Measurements from ENCODE around the gene TMEM132D.
A peak's percentile ranks its signal among the peaks of the same experiment; 100 is the strongest.

TMEM132D gene

DNA sequence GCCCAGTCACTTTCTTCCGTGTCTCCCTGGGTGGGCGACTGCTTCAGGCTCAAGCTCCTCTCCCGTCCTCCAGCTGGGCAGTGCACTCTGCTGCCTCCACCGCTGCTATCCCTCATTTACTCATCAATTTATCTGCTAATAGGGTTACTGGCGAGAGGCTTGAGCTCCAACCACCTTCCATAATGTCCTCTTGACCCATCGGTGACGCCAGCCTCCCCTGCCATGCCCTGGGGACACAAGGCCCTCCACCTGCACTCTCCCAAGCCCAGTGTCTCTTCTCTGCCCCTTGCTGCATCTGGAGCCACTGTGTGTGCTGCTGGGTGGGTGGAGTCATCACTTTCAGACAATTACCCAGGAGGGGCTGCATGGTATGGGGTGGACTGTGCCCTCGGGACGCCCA lies 78.5 kb downstream of the TMEM132D start:
- no peak for DNase-seq

DNA sequence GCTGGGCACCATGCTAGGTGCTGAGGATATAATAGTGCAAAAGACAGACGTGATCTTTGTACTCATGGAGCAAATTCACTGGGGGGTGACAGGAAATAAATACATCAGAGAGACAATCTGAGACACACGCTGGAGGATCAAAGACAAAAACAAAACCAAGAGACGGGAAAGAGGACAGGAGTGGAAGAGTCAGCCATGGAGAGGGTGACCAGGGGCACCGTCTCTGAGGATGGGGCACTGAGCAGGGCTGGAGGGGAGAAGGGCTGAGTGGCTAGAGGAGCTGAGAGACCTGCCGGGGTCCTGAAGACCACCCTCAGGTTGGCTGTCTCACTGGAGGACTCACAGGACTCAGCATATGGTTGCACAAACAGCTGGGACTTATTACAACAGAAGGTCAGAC lies 81.9 kb downstream of the TMEM132D start:
- no peak for DNase-seq

DNA sequence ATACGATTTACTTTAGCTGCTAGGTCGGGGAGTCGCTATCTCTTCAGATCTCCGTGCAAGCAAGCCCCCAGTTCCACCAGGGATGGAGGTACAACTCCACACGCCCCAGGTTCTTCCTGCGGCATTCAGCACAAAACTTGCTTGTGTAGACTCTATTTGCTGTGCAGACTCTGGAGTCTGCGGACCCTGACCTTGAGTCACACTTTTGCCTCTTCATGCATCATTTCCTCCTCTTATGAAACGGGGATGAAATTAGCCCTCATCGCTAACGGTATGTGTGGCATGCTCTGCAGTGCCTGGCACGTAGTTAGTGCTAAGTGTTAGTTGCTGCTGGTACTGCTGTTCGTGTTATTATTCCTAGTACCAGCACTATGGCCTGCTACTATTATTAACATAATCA lies 84.4 kb downstream of the TMEM132D start:
- no peak for DNase-seq

DNA sequence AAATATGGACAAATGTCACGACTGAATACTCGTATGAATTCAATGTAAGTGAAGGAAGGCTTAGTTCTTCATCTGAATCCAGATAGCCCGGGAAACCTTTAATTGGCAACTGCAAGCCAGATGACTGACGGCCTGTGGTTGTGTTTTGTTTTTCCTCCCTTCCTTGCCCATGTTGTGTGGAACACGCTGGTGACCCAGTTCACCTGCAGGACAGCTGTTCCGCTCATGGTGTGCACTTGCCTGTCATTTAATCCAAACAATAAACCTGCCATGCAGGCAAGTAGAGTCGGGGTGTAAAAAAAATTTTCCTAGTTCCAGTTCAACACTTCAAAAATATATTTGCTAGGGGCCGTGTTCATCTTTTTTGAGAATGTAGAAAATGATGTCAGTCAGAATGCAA lies 88.0 kb downstream of the TMEM132D start:
- no peak for DNase-seq

DNA sequence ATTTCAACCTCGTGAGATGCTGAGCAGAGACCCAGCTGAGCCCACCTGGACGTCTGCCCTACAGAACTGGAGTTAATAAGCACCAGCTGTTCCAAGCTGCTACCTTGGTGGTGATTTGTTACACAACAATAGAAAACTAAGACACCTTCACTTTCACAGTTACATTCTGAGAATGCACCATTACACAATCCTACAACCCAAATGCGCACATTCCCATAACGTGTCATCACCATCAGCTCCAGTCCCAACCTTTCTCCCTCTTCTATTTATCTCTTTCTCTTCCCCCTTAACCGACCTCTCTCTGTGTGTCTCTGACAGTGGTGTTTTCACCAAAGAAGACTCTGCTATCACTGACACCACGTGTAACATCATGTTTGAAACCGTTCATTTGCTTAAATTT lies 91.9 kb downstream of the TMEM132D start:
- no peak for DNase-seq

DNA sequence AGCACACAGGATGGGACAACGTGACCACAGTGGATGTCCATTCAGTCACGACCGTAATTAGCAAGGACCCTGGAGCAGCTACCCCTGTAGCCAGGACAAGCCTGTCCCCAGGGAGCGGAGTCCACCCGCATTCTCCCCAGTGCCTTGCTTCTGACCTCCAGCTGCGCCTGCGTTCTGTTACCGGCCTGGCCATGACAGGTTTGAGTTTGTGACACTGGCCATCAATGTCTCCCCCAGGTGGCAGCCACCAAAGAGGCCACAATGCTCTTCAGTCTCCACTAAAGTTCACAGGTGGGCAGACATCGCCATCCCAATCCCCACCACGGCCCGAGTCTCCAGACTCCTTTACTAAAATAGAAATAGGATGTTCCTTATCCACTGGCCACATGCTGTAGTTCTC lies 96.7 kb downstream of the TMEM132D start:
- no peak for DNase-seq

DNA sequence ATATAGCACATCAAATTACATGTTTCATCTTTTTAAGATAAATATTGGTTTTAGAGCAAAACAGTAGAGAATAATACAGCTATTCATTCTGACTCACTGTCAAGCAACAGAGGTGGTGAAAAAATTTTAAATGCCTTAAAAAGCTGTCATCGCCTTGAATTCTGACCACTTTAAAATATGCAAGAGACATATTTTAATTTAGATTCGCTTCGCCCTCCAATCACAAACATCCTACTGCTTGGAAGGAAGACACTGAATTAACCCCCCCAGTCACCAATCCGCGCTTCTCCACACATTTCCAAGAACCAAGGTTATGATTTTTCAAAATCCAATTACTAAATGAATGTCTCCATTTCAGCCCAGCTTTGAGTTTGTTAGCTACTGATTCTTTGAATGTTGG lies 112.4 kb downstream of the TMEM132D start:
- no peak for DNase-seq

DNA sequence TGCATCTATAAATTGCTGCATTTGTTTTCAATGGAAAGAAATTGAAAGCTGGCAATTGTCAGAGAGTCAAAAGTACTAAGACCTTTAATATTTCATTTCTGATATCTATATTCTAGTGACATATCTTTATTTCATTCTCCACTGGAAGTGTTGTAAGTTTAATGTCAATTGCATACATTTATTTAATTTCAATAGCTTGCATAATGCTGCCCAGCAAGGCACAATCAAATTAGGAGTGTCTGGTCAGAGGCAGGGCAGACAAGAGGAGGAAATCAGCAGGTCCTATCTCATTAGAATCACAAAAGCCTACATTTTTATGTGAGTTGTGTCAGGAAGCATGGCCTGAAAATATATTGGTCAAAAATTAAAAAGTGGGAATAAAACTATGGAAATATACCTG lies 112.9 kb downstream of the TMEM132D start:
- no peak for DNase-seq

DNA sequence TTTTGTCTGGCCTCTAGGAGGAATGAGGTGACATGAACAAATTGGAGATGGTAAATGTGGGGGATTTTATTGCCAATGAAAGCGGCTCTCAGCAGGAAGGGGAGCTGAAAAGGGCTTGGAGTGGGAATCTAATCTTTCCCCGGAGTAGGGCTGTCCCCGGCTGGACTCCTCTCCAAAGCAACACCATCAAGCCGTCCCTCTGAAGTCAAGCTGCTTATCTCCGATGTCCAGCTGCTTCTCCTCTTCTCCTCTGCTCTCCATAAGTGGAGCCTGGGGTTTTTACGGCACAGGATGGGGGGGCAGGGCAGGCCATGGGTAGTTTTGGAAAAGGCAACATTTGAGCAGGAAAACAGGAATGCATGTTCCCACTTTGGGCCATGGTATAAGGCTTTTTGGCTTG lies 113.5 kb downstream of the TMEM132D start:
- DNase-seq = no peak

DNA sequence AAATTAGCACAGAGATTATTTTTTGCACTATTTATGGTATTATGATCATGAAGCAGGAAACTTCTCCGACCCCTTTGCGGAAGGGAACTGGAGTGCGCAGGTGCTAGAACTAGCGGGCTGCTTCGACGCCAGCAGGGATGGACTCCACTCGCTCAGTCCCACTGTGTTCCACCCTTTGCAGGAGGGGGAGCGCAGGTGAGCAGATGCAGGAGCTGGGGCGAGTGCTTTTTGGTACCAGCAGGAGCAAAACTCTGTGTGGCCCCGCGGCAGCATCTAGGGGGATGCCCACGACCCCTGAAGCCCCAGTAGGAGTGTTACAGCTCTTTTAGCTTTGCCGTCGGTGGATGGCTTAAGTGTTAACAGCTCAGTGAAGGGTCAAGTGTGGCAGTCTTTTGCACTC lies 113.9 kb downstream of the TMEM132D start:
- DNase-seq = no peak

DNA sequence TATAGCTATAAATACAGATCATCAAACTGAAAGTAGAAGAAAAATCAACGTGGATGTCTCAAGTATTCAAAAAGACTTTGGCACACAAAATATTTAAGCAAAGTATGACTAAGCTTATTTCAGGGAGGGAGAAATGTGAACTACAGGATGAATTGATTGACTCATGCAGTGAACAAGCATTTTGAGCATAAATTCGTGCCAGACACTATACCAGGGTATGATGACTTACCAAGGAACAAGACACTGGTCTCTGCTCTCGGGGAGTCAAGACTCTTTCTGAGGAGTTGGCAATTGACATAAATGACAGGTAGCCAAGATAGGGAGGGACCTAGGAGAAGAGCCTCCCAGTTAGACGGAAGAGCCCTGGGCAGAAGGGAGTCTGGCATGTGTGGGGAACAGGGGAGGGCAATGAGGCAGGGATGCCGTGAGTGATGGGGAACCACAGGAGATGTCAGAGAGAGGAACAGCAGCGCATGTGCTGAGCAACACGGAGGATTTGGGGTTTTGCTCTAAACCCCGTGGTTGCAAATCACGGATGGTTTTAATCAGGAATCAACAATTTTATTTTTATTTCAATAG lies 115.2 kb downstream of the TMEM132D start:
- no peak for DNase-seq

DNA sequence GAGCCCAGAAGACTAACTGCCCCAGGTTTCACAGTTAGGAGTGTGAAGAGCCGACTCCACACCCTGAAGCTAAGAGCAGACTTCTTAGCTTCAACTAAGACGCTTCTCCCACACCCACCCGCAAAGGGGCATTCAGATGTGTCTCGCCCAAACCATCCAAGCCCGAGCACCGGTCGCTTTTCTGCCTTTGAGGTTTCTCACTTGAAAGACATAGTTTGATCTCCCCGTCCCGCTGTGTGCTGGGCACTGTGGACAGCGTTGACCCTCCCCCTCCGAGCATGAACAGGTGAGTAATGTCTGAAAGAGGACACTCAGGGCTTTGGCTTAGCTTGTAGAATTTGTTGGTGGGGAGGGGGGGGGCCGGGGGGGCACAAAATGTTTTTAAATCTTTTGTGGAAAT lies 123.8 kb downstream of the TMEM132D start:
- no peak for DNase-seq

DNA sequence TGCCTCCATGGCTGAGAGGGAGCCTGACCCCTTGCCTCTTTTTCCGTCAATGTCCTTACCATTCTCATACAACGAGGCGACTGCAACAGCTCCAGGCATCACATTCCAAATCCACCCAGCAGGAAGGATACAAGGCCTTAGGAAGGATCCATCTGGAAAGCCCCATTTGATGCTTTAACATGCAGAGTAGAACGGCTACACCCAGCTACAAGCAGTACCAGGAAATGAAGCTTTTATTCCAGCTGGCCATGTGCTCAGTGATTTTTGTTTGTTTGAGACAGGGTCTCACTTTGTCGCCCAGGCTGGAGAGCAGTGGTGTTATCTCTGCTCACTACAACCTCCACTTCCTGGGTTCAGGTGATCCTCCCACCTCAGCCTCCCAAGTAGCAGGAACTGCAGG lies 124.8 kb downstream of the TMEM132D start:
- no peak for DNase-seq

DNA sequence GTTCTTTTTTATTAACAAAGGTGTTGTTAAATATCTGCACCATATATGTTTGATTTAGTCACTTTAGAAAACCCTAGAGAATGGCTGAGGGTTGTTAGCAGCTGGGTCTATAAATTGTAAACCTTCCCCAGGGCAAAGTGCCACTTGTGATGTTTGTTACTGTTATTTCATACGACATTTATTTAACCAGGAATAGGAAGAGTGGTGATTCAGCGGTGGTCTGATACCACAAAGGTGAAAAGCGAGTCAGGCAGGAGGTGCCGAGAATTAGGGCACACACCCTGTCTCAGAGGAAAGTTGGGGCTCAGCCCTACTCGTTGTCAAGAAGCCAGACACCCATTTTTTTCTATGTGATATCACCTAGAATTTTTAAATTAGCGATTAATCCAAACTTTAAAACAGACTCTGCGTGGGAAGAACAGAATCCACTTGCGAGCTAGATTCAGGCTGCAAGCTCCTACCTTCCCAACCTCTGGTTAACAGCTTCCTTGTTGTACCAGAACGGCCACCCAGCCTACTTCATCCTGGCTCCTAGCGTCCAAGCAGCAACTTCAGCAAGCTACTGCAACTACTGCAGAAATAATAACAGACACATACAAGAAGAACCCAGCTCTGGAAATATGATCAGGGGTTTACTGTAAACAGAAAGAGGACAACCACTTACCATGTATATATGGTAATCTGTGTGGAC lies 126.7 kb downstream of the TMEM132D start:
- DNase-seq = peak in 1 of 2 experiments; percentile 14

DNA sequence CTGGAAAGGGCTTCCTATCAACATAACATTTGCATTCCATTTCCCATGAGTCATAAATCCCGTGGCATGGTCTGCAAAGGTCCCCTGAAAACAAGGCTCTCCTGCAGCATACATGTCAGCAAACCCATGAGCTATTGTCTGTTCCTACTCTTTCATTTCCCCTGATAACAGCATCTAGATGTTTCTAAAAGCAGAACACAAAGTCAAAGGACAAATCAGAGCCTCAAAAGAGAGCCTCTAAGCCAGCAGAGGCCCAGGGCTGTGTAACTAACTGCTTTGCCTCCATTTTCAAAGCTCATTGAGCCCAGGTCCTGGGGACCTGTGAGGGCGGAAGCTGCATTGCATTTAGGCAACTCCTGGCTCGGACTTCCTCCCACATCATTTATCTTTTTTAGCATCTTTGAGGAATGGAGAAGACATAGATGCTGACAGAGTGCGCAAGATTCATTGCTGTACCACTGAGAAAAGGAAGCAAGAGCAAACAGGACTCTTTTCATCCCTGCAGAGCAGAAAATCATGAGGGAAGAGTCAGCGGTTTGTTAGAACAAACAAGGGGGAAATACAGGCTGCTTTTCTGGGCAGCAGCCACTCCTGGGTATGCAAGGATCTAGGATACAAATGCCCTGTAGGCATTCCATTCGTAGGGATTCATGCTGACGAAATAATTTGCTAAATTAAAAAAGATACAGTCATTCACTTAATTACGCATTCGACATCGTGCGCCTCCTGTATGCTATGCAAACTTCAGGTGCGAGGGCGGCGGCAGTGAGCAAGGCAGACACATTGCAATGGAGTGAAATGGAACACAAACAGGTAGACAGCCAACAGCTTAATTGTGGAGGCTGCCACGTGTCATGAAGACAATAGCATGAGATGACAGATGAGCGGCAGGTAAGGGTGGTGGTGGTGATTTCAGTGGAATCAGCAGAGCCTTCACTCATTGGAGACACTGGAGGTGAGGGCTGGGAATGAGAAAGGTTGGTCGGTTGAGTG lies 131.0 kb downstream of the TMEM132D start:
- DNase-seq = no peak

DNA sequence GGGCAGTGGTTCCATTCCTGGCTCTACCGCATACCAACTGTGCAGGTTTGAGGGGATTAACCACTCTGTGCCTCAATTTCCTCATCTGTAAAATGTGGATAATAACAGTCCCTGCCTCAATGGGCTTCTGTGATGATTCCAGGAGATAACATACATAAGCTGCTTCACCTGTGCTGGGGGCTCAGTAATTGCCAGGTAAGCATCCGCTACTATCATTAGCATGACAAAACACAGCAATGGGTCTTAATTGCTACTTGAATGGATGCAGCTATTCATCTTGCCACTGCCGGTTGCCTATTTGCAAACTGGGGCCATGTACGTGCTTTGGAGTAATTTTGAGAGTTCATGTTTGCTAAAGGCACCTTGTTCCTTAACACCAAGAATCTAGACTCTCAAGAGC lies 132.6 kb downstream of the TMEM132D start:
- DNase-seq = no peak

DNA sequence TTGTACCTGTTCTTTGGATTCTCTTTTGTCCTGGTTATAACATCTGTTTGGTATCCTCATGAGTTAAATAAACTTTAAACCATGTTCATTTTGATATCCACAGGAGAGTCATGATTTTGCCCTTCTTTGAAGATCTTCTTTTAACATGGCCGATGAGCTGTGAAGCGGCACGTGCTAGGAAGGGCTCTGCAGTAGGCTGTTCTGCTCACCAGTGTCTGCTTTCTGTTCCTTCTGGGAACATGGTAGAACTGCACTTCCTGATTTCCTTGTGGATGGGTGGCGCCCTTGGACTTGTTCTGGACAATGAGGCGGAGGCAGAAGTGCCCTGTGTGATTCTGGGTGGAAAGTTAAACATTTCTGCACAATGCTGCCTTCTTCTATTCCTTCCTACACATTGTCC lies 138.1 kb downstream of the TMEM132D start:
- DNase-seq = no peak

DNA sequence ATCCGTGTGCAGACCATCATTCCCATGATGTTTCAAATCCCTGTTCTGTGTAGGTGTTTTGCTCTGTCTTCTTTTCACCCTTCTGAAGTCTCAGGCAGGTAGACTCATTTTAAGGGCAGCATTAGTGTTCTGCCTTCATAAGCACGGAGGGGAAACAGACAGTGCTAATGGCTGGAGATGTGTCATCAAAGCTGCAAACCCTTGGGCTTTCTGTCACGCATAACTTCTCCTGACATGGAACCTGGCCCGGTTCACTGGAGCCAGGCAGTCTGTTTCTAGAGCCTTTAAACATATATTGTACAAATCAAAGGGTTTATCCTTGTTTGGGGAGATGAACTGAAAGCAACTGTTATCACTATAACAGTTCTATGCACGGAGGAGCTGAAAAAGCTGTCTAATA lies 141.4 kb downstream of the TMEM132D start:
- peak; percentile 11 to 66 for DNase-seq

DNA sequence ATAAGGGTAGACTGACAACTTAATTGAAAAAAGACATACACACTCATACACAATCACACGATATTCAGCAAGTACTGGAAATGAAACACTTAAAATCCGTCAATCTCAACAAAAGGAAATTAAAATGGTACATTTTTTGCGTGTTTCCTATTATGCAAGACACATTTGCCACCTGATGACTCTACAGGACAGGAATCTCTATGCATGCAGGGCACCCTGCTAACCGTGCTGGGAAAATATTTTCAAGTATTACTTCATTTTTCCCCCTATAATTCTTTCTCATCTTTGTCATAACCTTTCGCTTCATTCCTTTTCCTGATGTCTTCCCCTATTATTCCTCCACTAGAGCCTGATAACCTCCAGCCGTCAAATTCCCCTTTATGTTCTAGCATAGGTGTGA lies 150.2 kb downstream of the TMEM132D start:
- no peak for DNase-seq

DNA sequence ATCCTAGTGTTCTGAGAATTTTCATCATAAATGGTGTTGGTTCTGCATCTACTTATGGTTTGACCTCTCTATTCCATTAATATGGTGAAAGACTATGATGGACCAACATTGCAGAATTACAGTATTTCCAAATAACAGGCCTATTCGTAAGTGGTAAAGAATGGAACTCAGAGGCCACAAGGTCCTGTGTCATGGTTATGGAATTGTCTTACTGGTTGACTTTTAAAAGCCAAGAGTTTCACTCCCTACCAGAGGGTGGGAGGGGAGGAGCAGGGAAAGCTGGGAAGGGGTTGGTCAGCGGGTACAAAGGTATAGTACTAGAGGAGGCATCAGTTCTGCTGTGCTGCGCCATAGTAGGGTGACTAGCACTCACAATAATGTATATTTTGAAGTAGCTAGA lies 153.4 kb downstream of the TMEM132D start:
- DNase-seq = no peak

DNA sequence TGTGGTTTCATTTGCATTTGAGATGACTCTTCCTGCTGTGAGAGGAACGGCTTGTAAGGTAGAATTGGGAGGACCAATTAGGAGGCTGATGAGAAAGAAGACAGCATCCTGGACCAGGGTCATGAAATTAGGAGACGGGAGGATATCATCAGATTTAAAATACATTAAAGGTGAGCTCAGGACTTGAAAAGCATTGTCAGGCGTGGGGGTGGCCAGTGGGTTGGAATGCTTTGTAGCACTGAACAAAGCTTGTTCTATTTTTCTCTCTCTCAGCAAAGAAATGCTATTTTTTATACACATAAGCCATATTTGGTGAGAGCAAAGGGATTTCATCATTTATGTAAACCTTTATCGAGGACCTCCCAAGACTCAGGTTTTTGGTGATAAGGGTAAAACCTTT lies 157.5 kb downstream of the TMEM132D start:
- no peak for DNase-seq

DNA sequence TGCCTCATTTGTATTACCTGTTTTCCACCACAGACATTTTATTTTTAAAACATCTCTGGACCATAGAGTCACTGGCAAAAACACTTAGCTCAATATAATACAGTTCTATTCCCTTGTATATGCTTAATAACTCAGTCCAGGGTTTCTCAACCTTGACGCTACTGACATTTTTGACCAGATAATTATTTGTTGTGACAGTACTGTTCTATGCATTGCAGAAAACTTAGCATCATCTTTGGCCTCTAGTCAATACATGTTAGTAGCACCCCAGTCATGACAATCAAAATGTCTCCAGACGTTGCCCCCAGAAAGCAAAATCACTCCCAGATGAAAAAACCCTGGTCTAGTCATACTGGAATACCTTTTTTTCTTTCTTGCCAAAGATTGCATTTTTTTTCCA lies 174.7 kb downstream of the TMEM132D start:
- DNase-seq = no peak

DNA sequence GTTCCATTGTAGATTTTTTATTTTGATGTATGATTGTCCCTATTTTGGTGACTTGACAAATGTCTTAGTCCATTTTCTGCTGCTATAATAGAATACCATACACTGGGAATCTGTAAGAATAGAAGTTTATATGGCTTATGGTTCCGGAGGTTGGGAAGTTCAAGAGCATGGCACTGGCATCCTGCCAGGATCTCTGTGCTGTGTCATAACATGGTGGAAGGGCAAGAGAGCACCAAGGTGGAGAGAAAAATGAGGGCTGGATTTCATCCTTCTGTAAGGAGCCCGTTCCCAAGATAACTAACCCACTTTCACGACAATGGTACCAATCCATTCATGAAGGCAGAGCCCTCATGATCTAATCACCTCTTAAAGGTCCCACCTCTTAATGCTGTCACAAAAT lies 176.7 kb downstream of the TMEM132D start:
- no peak for DNase-seq

DNA sequence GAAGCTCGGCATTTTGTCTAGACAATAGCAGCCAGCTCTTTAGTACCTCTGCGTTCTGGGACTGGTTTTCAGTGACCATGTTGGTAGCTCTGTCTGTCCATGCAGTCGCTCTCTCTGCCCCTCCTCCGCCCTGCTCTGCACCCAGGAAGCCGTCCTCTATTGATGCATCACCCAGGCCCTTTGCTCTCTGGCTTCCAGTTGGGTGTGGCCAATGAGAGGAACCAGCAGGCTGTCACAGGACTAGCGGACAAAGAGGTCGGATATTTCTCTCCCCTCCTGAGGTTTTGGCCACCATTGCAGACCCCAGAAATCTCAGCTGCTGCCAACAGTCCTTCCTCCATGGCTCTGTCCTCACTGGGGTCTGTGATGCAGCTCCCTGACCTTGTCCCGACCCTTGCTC lies 180.6 kb downstream of the TMEM132D start:
- no peak for DNase-seq

All from NCI-H187 (cell line).